GM06990 (cell line): Measurements from ENCODE around the gene GRM7.

Source experiments
- DNase-seq: peaks from one replicate; pipeline ENCODE4 v3.0.0-alpha.2; 2011; ENCODE audit not compliant: insufficient read length; ENCODE audit errors: extremely low read depth
- H3K27me3 ChIP-seq: replicated peaks from 2 replicates; pipeline ENCODE4 v1.6.0; 2011; ENCODE audit warnings: low read length; ENCODE audit not compliant: control insufficient read depth, insufficient read depth
- H3K36me3 ChIP-seq: 2 replicates; pipeline ENCODE4 v1.5.1; 2011; ENCODE audit warnings: low read length; ENCODE audit not compliant: control insufficient read depth, insufficient read depth
- H3K4me3 ChIP-seq: replicated peaks from 2 replicates; pipeline ENCODE4 v1.5.1; 2011; ENCODE audit warnings: low read depth, mild to moderate bottlenecking, control low read depth, low read length
- CTCF ChIP-seq: IDR thresholded peaks from 2 replicates; pipeline ENCODE4 v1.5.1; 2011; ENCODE audit warnings: low read length, control low read depth, mild to moderate bottlenecking, inconsistent platforms; ENCODE audit not compliant: insufficient read depth, poor library complexity, severe bottlenecking

The GRM7 gene

DNA sequence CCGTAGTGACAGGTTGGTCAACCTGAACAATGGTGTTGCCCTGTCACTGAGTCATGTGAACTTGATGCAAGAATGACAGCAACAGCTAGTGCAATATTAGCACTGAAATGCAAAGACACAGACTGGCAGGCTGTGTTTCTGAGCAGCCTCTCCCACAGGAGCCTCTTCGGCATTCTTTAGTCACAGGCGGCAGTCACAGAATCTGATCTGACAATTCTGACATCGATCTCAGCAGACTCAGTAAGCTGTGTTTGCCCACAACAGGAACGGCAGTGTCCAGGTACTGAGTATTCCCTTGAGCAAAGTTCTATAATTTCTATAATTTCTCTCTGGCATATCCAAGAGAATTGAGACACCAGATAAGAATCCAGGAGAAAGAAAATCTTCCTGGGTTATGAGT, 776.8 kb downstream of the GRM7 start:
- Histone ChIP-seq H3K36me3 (no peaks in the 10 kb centered on the region), H3K27me3 (no peaks in the 10 kb centered on the region), H3K4me3 (no peak overlapping the region)
- no peak for TF ChIP-seq CTCF
- no peak for DNase-seq

GRCh38 chr3:7638103-7638502, 777.2 kb downstream of the GRM7 start:
- TF ChIP-seq CTCF: no peak
- DNase-seq: no peak

DNA sequence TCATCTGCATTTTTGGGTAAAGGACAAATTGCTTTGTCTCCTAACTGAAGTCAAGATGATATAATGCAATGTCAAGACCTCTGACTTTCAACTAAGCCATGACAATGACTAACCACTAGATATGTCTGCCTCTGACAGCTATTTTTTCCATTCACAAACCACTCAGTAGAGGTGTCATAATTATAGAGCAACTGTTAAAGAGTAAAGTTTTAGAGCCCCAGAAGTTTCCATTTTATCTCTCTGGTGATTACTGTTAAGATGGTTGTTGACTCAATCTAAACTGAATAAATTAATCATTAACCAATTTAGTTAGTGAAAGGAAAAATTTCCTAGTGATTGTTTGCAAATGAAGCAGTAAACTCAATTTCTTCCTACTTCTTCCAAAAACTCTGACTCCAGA, 779.9 kb downstream of the GRM7 start:
- Histone ChIP-seq H3K36me3 (no peaks in the 10 kb centered on the region), H3K4me3 (no peak overlapping the region), H3K27me3 (no peaks in the 10 kb centered on the region)
- TF ChIP-seq CTCF: no peak
- no peak for DNase-seq

More at GRCh38 chr3:7638103-7638502, 777.2 kb downstream of the GRM7 start:
- Histone ChIP-seq H3K4me3 (no peak overlapping the region), H3K36me3 (no peaks in the 10 kb centered on the region), H3K27me3 (no peaks in the 10 kb centered on the region)

DNA sequence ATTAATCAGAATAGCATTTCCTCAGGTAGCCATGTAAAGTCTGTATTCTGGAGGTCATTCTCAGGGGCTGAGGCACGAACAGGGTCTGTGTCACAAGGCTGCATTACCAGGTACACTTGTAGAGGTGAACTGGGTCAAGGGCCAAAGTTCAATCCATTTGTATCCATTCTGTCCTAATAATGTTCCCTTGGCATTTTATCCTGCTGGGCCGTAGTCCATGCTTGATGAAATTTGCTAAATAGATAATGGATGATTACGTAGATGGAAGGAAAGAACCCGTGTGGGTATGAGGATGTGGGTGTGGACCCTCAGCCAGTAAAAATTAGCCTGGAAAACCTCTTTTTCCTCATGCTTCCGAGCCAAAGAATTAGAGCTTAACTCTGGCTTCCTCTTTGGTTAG, 785.9 kb downstream of the GRM7 start:
- no peak for DNase-seq
- Histone ChIP-seq H3K4me3 (no peak overlapping the region), H3K36me3 (no peaks in the 10 kb centered on the region), H3K27me3 (no peaks in the 10 kb centered on the region)
- TF ChIP-seq CTCF: no peak

DNA sequence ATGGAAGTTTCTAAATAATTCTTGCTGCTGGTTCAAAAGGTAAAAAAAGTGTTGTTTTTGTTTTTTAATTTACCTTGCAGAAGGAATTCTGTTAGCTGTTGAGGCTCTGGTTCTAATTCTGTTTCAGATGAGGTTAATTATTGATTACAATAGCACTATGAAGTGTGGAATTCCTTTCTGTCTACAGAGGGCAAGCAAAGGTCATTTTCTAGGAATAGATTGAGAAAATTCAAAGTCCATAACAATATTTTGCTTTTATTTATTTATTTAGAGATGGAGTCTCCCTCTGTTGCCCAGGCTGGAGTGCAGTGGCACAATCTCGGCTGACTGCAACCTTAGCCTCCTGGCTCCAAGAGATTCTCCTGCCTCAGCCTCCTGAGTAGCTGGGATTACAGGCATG, 789.6 kb downstream of the GRM7 start:
- no peak for DNase-seq
- Histone ChIP-seq H3K36me3 (no peaks in the 10 kb centered on the region), H3K4me3 (no peak overlapping the region), H3K27me3 (no peaks in the 10 kb centered on the region)
- no peak for TF ChIP-seq CTCF

DNA sequence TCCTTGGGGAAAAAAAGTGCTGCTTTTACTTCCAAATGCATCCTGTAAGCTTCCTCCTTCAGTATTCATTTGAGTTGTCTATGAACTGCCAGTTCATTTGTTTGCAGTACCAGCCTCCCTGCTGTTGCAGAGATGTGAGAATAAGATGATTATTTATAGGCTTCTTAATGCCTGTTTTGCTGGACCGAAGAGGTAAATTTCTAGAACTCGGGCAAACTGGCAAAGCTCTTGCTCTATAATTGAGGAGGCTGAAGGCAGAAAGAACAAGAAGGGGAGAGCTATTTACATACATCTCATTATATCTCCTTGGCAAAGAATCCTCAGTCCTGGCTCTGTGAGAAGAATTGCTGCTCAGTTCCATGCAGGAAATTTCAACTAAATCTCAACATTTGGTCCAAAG, 790.4 kb downstream of the GRM7 start:
- no peak for TF ChIP-seq CTCF
- no peak for DNase-seq
- Histone ChIP-seq H3K27me3 (no peaks in the 10 kb centered on the region), H3K4me3 (no peak overlapping the region), H3K36me3 (no peaks in the 10 kb centered on the region)
